Fibroblast of gingiva (primary cell): Measurements from ENCODE around the gene HAT1.
"Not testable (repeated sequence)": the region's sequence is repeated elsewhere in the genome, so short reads cannot be mapped to it uniquely, and the experiment has no call there.

Experiments used
- DNase-seq: peaks from one replicate; pipeline ENCODE4 v3.0.0-alpha.2; 2011; ENCODE audit warnings: low read depth

HAT1 gene

DNA sequence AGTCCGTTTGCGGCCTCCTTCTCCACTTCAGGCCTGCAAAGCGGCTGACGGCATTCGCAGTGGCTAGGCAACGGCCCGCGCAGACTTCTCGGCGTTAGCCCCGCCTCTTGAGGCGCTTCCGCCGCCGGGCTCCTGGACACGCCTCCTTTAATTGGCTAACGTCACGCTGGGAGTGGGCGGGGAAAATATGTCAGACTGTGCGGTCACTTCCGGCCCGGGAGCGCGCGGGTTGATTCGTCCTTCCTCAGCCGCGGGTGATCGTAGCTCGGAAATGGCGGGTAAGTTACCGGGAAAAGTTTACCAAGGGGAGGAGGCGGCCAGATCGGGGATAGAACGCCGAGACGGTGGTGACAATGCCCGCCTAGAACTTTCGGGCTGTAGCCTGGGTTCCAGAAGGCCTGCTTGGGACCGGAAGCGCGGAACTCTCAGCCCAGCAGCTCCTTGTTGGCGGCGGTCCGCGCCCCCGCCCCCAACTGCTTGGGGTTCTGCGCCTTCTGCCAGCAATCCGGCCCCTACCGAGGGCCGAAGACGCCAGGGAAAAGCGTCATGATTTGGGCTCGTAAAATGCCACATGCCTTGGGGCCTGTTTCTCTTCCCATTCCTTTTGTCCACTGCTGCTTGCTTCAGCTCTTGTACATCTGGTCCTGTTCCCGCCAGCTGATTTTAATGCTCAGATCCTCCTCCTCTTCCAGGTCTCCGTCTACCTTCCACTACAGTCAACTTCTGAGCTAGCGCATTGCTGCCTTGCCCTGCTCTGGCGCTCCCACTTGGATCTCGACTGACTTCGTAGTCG is at the start of gene HAT1:
Gene HAT1, plus strand, starts transcription at position 232 of the 793 bp plus-strand sequence. Its CDS starts 40 bp downstream, at position 272.
- DNase-seq = peak; percentile 98

DNA sequence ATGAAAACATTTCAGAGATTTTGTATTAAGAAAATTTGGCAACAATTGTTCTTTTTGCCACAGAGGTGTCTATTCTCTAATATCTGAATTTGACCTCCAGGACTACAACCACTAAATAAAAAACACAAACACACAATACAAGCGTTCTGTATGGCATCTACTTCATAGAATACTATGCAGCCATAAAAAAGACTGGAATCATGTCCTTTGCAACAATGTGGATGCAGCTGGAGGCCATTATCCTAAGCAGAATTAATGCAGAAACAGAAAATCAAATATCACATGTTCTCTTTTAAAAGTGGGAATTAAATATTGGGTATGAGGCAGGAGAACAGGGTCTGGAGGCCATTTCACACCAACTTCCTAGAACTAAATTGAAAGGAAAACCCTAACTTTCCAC is 47.7 kb upstream of the HAT1 start:
- DNase-seq = no peak

- DNase-seq = no peak
Measured at GRCh38 chr2:171874963-171875362, 47.3 kb upstream of the HAT1 start.

DNA sequence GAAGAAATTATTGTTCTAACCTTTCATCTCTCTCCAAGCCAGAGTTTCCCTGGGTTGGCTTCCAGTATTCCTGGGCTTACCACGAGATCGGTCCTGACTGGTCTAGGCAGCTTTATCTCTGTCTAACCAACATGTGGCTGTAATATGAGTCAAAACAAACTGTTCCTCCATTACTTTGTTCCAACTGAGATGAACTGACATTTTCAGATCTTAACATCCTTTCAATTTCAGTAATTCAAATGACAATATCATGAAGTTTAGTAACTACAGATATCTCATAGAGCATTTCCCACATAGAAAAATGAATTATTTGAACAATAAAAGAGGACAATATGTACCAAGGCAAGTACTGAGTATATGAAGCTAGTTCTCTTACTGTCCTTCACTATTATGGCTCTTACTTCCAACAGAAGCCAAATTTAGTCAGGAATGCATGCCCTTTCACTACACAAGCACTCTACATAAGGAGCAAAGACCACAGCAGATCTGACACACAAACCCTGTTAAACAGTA is 43.7 kb upstream of the HAT1 start:
- DNase-seq = peak; percentile 81

DNA sequence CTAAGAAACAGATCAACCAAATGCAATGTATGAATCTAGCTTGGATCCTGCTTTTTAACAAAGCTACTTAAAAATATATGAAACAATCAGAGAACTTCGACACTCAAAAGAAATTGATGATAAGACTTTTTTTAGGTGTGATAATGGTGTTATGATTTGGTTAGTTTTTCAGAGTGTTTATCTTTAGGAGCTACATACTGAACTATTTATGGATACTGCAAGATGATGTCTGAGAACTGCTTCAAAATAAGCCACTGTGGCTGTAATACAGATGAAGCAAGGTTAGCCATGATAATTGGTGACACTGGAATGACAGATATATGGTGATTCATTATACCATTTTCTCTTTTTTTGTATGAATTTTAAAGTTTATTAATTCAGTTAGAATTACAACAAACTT is 42.4 kb upstream of the HAT1 start:
- DNase-seq = no peak

DNA sequence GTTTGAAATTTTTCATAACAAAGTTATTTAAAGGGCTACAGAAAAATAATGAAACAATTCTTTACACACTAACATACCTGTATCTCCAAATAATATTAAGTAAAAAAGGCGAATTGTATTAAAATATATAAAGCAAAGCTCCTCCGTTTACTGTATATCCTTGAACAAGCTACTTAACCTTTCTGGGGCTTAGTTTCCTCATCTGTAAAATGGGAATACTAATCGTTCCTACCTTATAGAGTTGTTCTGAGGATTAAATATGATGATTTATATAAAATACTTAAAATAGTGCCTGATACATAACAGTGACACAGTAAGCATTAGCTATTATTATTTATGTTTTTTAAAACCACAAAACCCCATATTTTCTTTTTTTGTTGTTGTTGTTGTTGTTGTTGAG is 41.5 kb upstream of the HAT1 start:
- no peak for DNase-seq

DNA sequence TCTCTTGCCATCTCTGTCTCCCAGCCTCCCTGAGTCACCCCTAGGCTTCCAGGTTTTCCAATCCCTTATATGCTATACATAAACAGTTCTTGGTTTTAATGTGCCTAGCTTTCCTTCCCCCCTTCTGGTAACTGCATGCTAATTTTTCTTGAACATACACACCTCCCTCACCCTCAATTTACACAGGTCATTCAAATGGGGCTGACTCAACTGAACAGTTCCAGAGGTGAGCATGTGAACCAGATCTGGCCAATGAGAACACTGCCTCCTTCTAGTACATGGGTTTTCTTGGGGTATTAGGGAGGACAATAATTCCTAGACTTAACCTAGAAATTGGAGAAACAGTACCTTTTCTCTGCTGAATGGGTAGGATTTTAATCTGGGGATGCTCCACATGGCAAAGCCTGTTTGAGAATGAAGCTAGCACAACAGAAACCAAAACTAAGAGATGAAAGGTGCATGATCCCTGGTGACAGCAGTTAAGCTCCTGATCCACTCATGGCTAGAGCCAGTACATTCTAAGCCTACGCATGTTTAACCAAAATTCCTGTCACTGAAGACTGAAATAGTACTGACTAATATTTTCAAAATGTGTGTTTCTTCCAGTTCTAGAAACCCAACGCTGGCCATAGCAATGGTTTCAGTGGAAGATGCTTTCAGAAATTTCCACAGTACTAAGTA is 40.0 kb upstream of the HAT1 start:
- DNase-seq = no peak

GRCh38 chr2:171883275-171883893 is 38.9 kb upstream of the HAT1 start:
- no peak for DNase-seq

GRCh38 chr2:171889333-171889732 is 32.9 kb upstream of the HAT1 start:
- DNase-seq = no peak

- no peak for DNase-seq
Measured at GRCh38 chr2:171889808-171890207, 32.5 kb upstream of the HAT1 start.

DNA sequence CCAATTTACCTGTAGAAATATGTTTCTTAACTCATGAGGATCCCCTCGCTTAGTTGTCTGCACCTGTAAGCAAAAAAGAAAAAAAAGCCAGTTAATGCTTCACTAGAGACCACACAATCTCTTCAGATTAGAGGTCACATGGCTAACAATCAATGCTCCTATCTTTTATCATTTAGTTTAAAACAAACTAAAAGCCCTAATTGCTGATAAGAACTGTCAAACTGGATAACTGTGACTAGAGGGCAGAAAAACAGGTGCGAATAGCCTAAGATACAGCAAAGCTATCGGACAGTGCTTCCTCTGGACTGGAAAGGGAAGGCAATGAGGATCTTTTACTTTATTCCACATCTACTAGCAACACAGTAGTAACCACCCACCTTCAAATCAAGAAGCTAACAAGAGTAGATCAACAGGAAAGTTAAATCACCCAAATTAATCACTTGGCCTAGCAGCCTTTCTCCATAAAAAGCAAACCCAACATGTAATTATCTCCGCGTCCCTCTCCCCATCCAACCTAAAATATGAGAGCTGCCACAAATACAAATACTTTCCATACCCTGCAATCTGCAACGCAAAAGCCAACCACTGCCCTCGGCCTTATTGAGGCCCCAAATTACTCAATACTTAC is 29.0 kb upstream of the HAT1 start:
- DNase-seq = no peak

GRCh38 chr2:171893824-171894611 is 28.2 kb upstream of the HAT1 start, which contains the start of gene SLC25A12:
TSS of gene SLC25A12 (minus strand) at chr2:171894244. CDS start at chr2:171894214, 30 bp downstream.
- peak; percentile 77 for DNase-seq

- no peak for DNase-seq
Measured at GRCh38 chr2:171894612-171894947, 27.7 kb upstream of the HAT1 start.

- peak; percentile 34 for DNase-seq
Measured at GRCh38 chr2:171895786-171896185, 26.5 kb upstream of the HAT1 start.

- DNase-seq = not testable (repeated sequence)
Measured at GRCh38 chr2:171899623-171900282, 22.5 kb upstream of the HAT1 start.

DNA sequence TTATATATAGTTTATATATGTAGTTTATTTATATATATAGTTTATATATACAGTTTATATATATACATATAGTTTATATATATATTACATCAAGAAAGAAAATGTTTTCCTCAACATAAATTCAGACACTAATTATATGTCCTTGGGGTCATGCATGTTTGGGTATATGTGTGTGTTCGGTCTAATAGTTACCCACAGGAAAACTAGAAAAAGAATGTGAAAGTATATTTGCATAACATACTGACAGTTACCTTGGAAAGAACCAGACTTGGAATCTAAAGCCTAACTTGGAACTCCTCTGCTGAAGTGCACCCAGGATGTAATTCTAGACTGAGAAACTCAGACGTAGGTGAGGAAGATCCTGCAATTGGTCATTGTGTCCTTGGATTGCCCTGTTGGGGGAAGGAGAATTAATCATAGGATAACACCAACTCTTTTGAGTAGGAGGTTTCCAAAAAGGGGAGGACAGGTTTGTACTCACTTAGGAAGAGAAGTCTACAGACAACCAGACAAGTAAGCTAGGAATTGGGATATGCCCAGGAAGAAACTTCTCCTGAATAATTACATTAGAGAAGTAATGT is 19.3 kb upstream of the HAT1 start:
- no peak for DNase-seq

DNA sequence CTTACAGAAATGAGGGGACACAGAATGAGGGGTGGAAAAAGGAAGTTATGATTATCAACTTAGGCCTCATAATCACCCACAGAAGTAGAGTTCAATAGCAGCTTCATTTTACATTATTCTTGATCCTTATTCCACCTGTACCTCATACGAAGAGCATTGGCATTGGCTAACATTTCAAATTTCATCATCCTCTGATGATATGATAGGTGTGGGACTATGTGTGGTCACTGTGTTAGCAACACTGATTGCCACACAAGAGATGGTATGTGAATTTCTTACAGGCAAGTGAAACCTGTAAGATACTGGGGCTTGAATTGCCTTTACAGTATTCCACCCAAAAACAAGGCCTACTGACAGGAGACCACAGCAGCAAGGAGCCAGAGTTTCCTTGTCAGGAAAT is 14.0 kb upstream of the HAT1 start:
- no peak for DNase-seq

GRCh38 chr2:171909266-171909665 is 13.0 kb upstream of the HAT1 start:
- no peak for DNase-seq

- no peak for DNase-seq
Measured at GRCh38 chr2:171910494-171910893, 11.8 kb upstream of the HAT1 start.

GRCh38 chr2:171913517-171913916 is 8.7 kb upstream of the HAT1 start:
- DNase-seq = no peak

DNA sequence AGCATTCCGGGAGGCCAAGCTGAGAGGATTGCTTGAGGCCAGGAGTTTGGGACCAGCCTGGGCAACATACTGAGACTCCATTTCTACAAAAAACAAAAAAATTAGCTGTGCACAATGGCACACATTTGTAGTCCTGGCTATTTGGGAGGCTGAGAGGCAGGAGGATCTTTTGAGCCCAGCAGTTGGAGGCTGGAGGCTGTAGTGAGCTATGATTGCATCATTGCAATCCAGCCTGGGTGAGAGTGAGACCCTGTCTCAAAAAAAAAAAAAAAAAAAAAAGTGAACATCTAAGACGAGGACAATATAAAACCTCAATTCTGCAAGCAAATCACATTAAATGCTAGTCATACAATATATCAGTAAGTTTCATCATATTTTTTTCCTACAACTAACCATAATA is 2.8 kb upstream of the HAT1 start:
- DNase-seq = no peak
